Vagina (tissue), 2 donors: ENCODE measurements around the gene SPNS3.

Experiments used
- CTCF ChIP-seq, 3 experiments: fragments of 450-650 bp in 2 of 3; fragments of 200-600 bp in 1 of 3; sonication (generic) in 1 of 3; IDR thresholded peaks; one replicate each; pipeline ENCODE4 v1.5.1; 2017 to 2019; ENCODE audit warnings: antibody characterized with exemption in 3 of 3, mild to moderate bottlenecking in 2 of 3, moderate library complexity in 2 of 3
- POLR2A ChIP-seq, 2 donors: fragments of 450-650 bp; IDR thresholded peaks; one replicate each; pipeline ENCODE4 v1.6.1; 2017; ENCODE audit warnings: antibody characterized with exemption in 2 of 2, mild to moderate bottlenecking in 2 of 2, moderate library complexity in 2 of 2

GRCh38 chr17:4436846-4437245 lies 3.1 kb downstream of the SPNS3 start:
- TF ChIP-seq POLR2A (IDR thresholded peaks at IDR 0.05), result no peak
- no peak for TF ChIP-seq CTCF (IDR thresholded peaks at IDR 0.05)
